Activated T-cell treated with anti-CD3 and anti-CD28 coated beads, Interleukin-2, amount 50 U/mL, for 24 hours (primary cell): ENCODE results near the gene LRRC8A.
"Not testable (repeated sequence)": the region's sequence is repeated elsewhere in the genome, so short reads cannot be mapped to it uniquely, and the experiment has no call there.

ENCODE experiments used
- DNase-seq: peaks from one replicate; pipeline ENCODE4 v3.0.0-alpha.2; 2020
- H3K27ac Mint-ChIP-seq: 2 replicates; pipeline ENCODE4 v1.8.0; 2020; ENCODE audit warnings: mild to moderate bottlenecking, mixed read lengths
- H3K27me3 Mint-ChIP-seq: 2 replicates; pipeline ENCODE4 v1.8.0; 2020; ENCODE audit warnings: mixed read lengths
- H3K36me3 Mint-ChIP-seq: 2 replicates; pipeline ENCODE4 v1.8.0; 2020; ENCODE audit warnings: low read depth, mixed read lengths
- H3K4me1 Mint-ChIP-seq: 2 replicates; pipeline ENCODE4 v1.8.0; 2020; ENCODE audit warnings: low read depth, mixed read lengths
- H3K4me3 Mint-ChIP-seq: 2 replicates; pipeline ENCODE4 v1.8.0; 2020; ENCODE audit warnings: mild to moderate bottlenecking, moderate library complexity, mixed read lengths
- H3K9me3 Mint-ChIP-seq: 2 replicates; pipeline ENCODE4 v1.8.0; 2020; ENCODE audit warnings: mixed read lengths

LRRC8A gene

DNA sequence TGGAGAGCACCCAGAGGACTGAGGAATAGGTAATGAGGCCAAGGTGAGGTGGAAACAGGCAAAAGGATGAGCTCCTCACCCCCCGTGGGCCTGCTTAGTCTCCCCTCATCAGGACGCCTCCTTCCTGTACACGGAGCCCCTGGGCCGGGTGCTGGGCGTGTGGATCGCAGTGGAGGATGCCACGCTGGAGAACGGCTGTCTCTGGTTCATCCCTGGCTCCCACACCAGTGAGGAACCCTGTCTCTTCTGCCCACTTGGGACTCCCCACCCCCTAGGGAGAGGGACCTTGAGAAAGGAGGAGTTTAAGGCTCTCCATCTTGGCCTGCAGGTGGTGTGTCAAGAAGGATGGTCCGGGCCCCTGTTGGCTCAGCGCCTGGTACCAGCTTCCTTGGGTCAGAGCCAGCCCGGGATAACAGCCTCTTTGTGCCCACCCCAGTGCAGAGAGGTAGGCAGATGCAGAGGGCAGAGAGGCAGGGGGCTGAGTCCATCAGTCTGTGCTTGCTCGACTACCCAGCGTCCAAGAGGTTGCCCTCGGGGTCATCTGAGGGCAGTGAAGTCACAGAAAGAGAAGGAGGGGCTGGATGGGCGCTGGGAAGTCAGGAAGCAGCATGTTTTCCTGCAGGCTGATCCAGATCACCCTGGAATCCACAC, 58.5 kb downstream of the LRRC8A start:
- Mint-ChIP-seq H3K4me1 (peaks cover 2% of the 10 kb centered on the region), H3K27me3 (no peaks in the 10 kb centered on the region), H3K27ac (no peak overlapping the region), H3K4me3 (no peak overlapping the region), H3K9me3 (no peaks in the 10 kb centered on the region), H3K36me3 (peaks cover 8% of the 10 kb centered on the region)
- DNase-seq, result no peak

DNA sequence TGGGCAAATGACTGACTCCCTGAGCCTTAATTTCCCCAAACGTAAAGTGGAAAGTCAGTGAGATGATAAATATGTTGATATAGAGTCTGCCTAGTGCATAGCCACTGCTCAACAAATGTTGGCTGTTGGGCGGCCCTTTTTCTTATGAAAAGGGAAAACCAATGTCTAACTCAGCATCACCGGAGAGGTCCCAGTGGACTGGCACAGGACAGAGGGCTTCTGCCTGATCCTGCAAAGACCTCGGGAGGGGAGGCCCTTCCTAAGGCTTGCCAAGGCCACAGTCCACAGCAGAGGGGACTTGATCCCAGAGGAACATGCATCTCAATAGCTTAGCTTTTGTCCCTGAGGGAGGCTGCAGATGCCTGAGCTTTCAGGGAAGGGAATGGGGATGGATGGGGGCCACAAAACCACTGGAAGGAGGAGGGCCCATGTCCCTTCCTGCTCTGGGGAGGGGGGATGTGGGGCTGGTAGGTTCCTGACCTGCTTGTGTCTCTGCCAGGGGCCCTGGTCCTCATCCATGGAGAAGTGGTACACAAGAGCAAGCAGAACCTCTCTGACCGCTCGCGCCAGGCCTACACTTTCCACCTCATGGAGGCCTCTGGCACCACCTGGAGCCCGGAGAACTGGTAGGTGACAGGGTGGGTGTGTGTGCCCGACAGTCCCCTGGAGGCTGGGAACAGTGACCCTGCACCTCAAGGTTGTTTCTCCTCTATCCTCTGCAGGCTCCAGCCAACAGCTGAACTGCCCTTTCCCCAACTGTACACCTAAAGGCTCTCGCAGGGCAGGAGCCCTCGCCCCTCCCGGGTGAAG, 59.2 kb downstream of the LRRC8A start:
- no peaks in the 10 kb centered on the region for H3K27me3 Mint-ChIP-seq
- peaks cover 9% of the 10 kb centered on the region for H3K4me1 Mint-ChIP-seq
- H3K36me3 Mint-ChIP-seq, result peaks cover 16% of the 10 kb centered on the region
- DNase-seq, result no peak
- H3K27ac Mint-ChIP-seq, result no peak overlapping the region
- H3K4me3 Mint-ChIP-seq, result no peak overlapping the region
- H3K9me3 Mint-ChIP-seq, result no peaks in the 10 kb centered on the region

DNA sequence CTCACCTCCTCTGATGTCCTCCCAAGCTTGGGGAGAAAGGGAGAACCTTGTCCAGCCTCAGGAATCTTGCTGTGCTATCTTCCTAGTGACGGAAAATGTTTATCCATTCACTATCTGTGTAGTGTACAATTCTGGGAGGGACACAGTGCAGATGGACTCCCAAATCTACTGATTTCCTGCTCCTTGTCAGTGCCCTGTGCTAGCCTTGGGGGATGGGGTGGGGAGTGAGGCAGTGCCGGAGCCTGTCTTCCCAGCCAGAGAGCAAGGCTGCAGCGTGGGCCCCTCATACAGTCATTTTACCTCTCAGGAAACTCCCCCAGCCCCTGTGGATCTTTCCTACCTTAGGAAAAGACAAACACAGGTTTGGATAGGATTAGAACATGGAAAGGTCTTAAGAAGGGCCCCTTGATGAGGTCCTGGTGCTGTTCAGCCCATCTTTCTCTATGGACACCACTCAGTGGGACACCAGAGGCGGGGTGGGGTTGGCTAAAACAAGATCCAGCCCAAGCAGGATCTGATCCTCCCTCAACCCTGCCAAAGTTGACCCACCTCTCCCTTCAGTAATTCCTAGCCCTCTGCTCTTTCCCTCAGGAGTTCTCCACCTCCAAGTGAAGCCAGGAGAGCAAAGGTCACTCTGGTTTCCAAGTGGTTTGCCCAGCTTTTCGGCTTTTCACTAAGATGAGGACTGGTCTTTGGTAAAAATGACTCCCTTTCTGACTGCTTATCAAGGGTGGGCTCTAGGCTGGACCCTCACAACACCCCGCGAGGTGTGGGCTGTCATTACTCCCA, 62.1 kb downstream of the LRRC8A start:
- H3K36me3 Mint-ChIP-seq, result peaks cover 42% of the 10 kb centered on the region
- H3K4me3 Mint-ChIP-seq, result no peak overlapping the region
- H3K9me3 Mint-ChIP-seq, result no peaks in the 10 kb centered on the region
- no peak for DNase-seq
- H3K4me1 Mint-ChIP-seq, result peaks cover 22% of the 10 kb centered on the region
- H3K27me3 Mint-ChIP-seq, result no peaks in the 10 kb centered on the region
- no peak overlapping the region for H3K27ac Mint-ChIP-seq

- DNase-seq, H3K27me3 Mint-ChIP-seq, H3K4me3 Mint-ChIP-seq, H3K9me3 Mint-ChIP-seq: not testable (repeated sequence)
- H3K36me3 Mint-ChIP-seq, result peaks cover 50% of the 10 kb centered on the region
- peak overlapping the region; percentile 52 for H3K27ac Mint-ChIP-seq
- peaks cover 23% of the 10 kb centered on the region for H3K4me1 Mint-ChIP-seq
Measured at GRCh38 chr9:128944966-128945365, 63.0 kb downstream of the LRRC8A start.

DNA sequence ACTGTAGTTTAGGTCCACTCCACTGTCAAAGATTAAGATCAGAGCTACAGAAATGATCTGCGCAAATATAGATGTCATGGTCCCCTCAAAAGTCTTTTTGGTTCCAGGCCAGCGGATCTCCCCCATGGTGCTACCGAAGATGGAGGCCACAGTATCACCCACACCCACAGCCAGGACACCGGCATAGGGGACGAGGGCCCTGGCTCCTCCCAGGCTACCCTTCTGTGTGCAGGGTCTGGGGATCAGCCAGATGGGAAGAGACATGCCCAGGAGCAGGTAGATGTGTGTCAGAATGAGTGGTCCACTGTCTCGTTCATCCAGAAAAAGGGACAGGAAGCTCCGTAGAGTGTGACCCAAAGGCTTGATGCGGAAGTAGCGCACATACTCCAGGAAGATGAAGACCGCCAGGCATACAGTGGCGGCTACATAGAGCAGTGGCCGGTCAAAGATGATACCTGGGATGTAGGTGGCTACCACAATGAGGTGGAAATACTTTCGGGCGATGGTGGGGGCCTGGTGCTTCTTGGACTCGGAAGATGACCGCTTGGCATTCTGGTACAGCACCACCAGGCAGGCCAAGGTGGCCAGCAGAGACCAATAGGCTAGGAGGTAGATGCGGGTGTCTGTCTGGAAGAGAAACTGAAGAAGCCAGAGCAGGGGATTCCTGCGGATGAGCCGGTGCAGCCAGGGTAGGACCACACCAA, 64.0 kb downstream of the LRRC8A start:
- peaks cover 60% of the 10 kb centered on the region for H3K36me3 Mint-ChIP-seq
- peak overlapping the region; percentile 99 for H3K4me3 Mint-ChIP-seq
- peaks cover 25% of the 10 kb centered on the region for H3K4me1 Mint-ChIP-seq
- peak overlapping the region; percentile 100 for H3K27ac Mint-ChIP-seq
- no peaks in the 10 kb centered on the region for H3K9me3 Mint-ChIP-seq
- no peaks in the 10 kb centered on the region for H3K27me3 Mint-ChIP-seq
- no peak for DNase-seq

DNA sequence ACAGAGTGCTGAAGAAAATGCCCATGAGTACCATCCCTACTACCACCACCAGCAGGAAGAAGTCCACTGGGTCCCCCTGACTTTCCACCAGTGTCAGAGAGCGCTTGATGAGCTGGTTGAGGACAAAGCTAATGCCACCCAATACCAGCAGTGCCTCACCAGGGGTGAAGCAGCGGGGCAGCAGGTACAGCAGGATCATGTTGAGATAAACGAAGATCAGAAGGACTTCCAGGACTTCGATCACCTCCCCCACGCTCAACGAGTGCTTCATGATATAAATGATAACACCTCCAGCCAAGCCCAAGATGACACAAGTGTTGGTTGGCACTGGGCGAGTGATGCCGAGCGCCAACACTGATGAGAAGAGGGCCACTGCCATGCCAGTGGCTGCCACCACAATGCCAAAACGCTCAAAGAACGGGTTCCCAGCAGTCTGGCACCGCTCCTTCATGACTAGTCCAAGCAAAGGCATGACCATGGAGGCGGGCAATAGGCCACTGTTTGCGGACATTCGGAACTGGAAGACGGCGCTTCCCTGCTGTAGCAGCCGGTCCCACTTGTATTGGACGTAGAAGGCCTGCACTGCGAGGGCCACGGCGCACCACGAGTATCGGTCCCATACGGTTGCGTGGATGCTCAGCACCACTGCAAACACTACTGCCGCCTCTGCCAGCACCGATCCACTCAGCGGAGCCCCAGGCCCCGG, 64.8 kb downstream of the LRRC8A start:
- DNase-seq, result no peak
- peak overlapping the region; percentile 100 for H3K27ac Mint-ChIP-seq
- peak overlapping the region; percentile 99 for H3K4me3 Mint-ChIP-seq
- no peaks in the 10 kb centered on the region for H3K27me3 Mint-ChIP-seq
- peaks cover 27% of the 10 kb centered on the region for H3K4me1 Mint-ChIP-seq
- no peaks in the 10 kb centered on the region for H3K9me3 Mint-ChIP-seq
- H3K36me3 Mint-ChIP-seq, result peaks cover 67% of the 10 kb centered on the region

DNA sequence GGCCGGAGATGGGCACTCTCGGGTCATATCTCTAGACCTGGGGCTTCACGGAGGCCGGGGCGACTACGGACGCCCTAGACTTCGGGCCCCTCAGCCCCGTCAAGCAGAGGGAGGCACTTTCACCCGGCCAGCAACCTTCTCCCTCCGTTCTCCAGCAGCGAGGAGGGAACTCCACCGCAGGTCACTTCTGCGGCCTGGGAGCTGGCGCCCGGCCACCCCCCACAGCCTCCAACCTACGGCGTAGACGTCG, 65.3 kb downstream of the LRRC8A start:
- no peaks in the 10 kb centered on the region for H3K27me3 Mint-ChIP-seq
- peaks cover 71% of the 10 kb centered on the region for H3K36me3 Mint-ChIP-seq
- H3K27ac Mint-ChIP-seq, result peak overlapping the region; percentile 100
- no peaks in the 10 kb centered on the region for H3K9me3 Mint-ChIP-seq
- peak overlapping the region; percentile 99 for H3K4me3 Mint-ChIP-seq
- DNase-seq, result no peak
- H3K4me1 Mint-ChIP-seq, result peaks cover 27% of the 10 kb centered on the region

DNA sequence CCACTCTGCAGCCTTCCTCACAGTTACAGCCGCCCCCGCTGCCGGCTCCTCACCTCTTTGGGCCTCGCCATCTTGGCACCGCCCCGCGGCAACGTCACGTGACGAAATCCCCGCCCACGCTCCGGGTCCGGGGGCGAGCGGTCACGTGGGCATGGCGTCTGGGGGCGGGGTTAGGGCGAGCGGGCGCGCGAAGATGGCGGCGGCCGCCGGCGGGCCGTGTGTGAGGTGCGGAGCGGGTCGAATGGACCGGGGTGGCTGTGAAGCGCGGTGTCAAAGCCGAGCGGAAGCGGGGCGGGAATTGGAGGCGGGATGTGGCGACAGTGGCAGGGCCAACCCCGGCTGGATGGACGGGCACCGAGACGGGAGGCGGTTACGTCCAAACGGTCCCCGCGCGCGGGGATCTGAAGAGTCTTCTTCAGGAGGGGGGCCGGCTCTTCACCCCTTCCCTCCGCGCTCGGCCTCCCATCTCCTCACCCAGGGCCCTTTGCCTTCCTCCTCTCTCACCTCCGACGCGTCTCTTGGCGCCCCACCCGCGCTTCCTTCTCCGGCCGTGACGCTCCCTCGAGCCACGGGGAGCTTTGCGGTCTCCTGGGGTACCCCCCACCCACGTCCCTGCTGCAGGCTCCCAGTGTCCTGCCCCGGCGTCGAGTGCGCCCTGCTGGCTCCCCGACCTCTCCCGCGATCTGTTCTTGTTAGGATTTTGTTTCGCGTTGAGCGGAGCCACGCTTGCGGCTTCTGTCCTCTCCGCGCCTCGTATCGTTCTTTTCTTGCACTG, 65.8 kb downstream of the LRRC8A start, which contains the start of the genes DOLK and NUP188:
Gene DOLK (minus strand): TSS at position 77 of the 775 bp plus-strand sequence. CDS start 300 bp downstream, outside the sequence.
Gene NUP188 (plus strand): TSS at position 173 of the 775 bp plus-strand sequence. CDS start 21 bp downstream, at position 194.
- DNase-seq, result peak; percentile 100
- peaks cover 76% of the 10 kb centered on the region for H3K36me3 Mint-ChIP-seq
- H3K4me3 Mint-ChIP-seq, result peak within 1 kb of the TSS; percentile 99
- peaks cover 29% of the 10 kb centered on the region for H3K4me1 Mint-ChIP-seq
- H3K27me3 Mint-ChIP-seq, result no peaks in the 10 kb centered on the region
- H3K9me3 Mint-ChIP-seq, result no peaks in the 10 kb centered on the region
- peak within 1 kb of the TSS; percentile 100 for H3K27ac Mint-ChIP-seq

DNA sequence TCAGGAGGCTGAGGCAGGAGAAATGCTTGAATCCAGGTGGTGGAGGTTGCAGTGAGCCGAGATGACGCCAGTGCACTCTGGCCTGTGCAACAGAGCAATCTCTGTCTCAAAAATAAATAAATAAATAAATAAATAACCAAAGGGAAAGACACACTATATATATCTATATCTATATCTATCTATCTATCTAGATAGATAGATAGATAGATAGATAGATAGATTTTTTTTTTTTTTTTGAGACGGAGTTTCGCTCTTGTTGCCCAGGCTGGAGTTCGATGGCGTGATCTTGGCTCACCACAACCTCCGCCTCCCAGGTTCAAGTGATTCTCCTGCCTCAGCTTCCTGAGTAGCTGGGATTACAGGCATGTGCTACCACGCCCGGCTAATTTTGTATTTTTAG, 79.5 kb downstream of the LRRC8A start:
- H3K4me3 Mint-ChIP-seq, H3K27ac Mint-ChIP-seq, H3K27me3 Mint-ChIP-seq, H3K4me1 Mint-ChIP-seq, DNase-seq, H3K9me3 Mint-ChIP-seq: not testable (repeated sequence)
- H3K36me3 Mint-ChIP-seq, result peaks cover 82% of the 10 kb centered on the region
